ENCODE data around the gene AHCYL2.

DNA sequence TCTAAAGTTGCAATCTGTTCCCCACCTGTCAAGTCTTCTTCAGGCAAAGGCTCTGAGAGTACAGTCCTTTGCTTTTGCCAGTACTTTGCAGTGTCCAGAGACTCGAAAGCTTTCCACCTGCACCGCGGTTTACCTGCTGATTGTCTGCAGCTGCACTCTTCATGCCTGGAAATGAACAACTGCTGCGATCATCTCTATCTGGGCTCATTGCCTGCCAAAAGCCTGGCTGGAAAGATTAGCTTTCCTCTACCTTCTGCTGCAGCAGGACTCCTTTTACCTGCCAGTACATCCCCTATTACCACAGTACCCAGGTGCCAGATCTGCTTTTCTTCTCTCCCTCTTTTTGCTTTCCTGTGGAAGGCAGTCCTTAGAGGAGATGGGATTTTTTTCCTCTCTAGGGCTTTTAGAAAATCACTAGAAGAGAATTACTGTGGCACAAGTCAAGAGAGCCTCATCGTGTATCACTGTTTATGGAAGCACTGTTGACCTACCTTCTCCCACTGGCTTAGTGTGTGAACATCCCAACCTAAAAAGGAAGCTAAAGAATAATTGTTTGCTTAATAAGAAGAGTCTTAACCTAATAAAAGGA, 211.6 kb downstream of the AHCYL2 start:
- TF ChIP-seq TARDBP (IDR thresholded peaks at IDR 0.05), result no peak
- no peak for TF ChIP-seq FOXA1 (IDR thresholded peaks at IDR 0.05)
- no peak for TF ChIP-seq SP1 (IDR thresholded peaks at IDR 0.05)
- no peak for TF ChIP-seq L3MBTL2 (conservative IDR thresholded peaks at IDR 0.05)
- no peak for TF ChIP-seq ELF4 (IDR thresholded peaks at IDR 0.05)
- no peak for TF ChIP-seq SUZ12 (IDR thresholded peaks at IDR 0.05)
- no peak for TF ChIP-seq ZNF384 (IDR thresholded peaks at IDR 0.05)
- TF ChIP-seq FOXM1 (IDR thresholded peaks at IDR 0.05; ENCODE audit: borderline replicate concordance), result no peak

Data from HEK293T (cell line).